Upper lobe of left lung (tissue), 6 donors: ENCODE measurements around the gene NAALADL1. TPM values are rescaled to one million over a fixed set of nuclear protein-coding genes. Genes with fewer than 3 reads are reported as not detected.

Experiments used
- ATAC-seq, 2 donors: fragments of 200-7000 bp; cut with Tn5 transposase; one replicate each; pipeline ENCODE4 v1.9.1; 2022; ENCODE audit warnings: mild to moderate bottlenecking in 2 of 2, moderate library complexity in 2 of 2; ENCODE audit not compliant: low FRiP score in 2 of 2
- DNase-seq, 2 donors: peaks; one replicate each; pipeline ENCODE4 v3.0.0-alpha.2; 2019 to 2020
- H3K27ac ChIP-seq, 4 donors: fragments of 200-600 bp; sonication (generic); one replicate each; pipeline ENCODE4 v1.5.1; 2016 to 2019
- H3K27me3 ChIP-seq, 4 donors: fragments of 200-600 bp; sonication (generic); one replicate each; pipeline ENCODE4 v1.5.1; 2017 to 2019
- H3K36me3 ChIP-seq, 4 donors: fragments of 200-600 bp; sonication (generic); one replicate each; pipeline ENCODE4 v1.5.1; 2016 to 2019
- H3K4me1 ChIP-seq, 4 donors: fragments of 200-600 bp; sonication (generic); one replicate each; pipeline ENCODE4 v1.5.1; 2018 to 2019
- H3K4me3 ChIP-seq, 4 donors: fragments of 200-600 bp; sonication (generic); one replicate each; pipeline ENCODE4 v1.5.1; 2017 to 2019; ENCODE audit warnings: mild to moderate bottlenecking in 2 of 4, moderate library complexity in 1 of 4
- H3K9me3 ChIP-seq, 4 donors: fragments of 200-600 bp; sonication (generic); one replicate each; pipeline ENCODE4 v1.5.1; 2018 to 2019
- EP300 ChIP-seq, 4 donors: sonication (generic); formaldehyde crosslinking; IDR thresholded peaks; one replicate each; pipeline ENCODE4 v1.5.1; 2017; ENCODE audit warnings: antibody characterized with exemption in 4 of 4, control low read depth in 2 of 4
- POLR2A ChIP-seq, 4 donors: fragments of 450-650 bp; IDR thresholded peaks; one replicate each; pipeline ENCODE4 v1.5.1; 2016 to 2017; ENCODE audit warnings: antibody characterized with exemption in 4 of 4, mild to moderate bottlenecking in 2 of 4
- POLR2AphosphoS5 ChIP-seq, 2 donors: sonication (generic); formaldehyde crosslinking; IDR thresholded peaks; one replicate each; pipeline ENCODE4 v1.5.1; 2017; ENCODE audit warnings: antibody characterized with exemption in 2 of 2
- WGBS, 2 donors: methylation state at CpG; one replicate each; pipeline ENCODE4 v1.1.5; 2017 to 2018; 5-methylcytosine and 5-hydroxymethylcytosine counted together
- total RNA-seq, 6 donors: library from RNA; depleted of rRNA in 4 of 6; stranded (reverse); fragments of >200 nt in 4 of 6; gene quantifications; one replicate each; pipeline versions ENCODE4 v1.1.0 to v1.2.1, GENCODE V29; 2016 to 2021
- TF ChIP-seq, protein P1 (sequence below), 6 experiments: fragments of 450-650 bp in 4 of 6; fragments of 200-600 bp in 2 of 6; sonication (generic) in 2 of 6; IDR thresholded peaks; one replicate each; pipeline ENCODE4 v1.5.1; 2016 to 2019; ENCODE audit warnings: antibody characterized with exemption in 6 of 6
- donor health status: DM: no; HTN: no; CAD: no; lungs with moderate emphysema.
- donor health status: DM: no; HTN: yes; CAD: no; lungs with severe emphysema.

The NAALADL1 gene
- total RNA-seq, 6 donors from 2014 or later = 5.9 to 27.2 (median 9.1) TPM

- H3K27ac ChIP-seq = no peak overlapping the region
- DNase-seq (no peak), ATAC-seq (no peak)
- peaks cover 8 to 21% (median 15%) of the 10 kb centered on the region in 4 donors for H3K36me3 ChIP-seq
- H3K4me1 ChIP-seq = peaks cover 8 to 30% (median 11%) of the 10 kb centered on the region in 4 donors
- TF ChIP-seq EP300 (IDR thresholded peaks at IDR 0.05) = no peak
- no peak for TF ChIP-seq POLR2AphosphoS5 (IDR thresholded peaks at IDR 0.05)
- TF ChIP-seq, protein P1, sequence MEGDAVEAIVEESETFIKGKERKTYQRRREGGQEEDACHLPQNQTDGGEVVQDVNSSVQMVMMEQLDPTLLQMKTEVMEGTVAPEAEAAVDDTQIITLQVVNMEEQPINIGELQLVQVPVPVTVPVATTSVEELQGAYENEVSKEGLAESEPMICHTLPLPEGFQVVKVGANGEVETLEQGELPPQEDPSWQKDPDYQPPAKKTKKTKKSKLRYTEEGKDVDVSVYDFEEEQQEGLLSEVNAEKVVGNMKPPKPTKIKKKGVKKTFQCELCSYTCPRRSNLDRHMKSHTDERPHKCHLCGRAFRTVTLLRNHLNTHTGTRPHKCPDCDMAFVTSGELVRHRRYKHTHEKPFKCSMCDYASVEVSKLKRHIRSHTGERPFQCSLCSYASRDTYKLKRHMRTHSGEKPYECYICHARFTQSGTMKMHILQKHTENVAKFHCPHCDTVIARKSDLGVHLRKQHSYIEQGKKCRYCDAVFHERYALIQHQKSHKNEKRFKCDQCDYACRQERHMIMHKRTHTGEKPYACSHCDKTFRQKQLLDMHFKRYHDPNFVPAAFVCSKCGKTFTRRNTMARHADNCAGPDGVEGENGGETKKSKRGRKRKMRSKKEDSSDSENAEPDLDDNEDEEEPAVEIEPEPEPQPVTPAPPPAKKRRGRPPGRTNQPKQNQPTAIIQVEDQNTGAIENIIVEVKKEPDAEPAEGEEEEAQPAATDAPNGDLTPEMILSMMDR (IDR thresholded peaks at IDR 0.05) = no peak
- no peaks in the 10 kb centered on the region for H3K27me3 ChIP-seq
- no peaks in the 10 kb centered on the region for H3K9me3 ChIP-seq
- H3K4me3 ChIP-seq = no peak overlapping the region
These were observed 45.1 kb upstream of the NAALADL1 start for GRCh38 chr11:65103476-65103875.

DNA sequence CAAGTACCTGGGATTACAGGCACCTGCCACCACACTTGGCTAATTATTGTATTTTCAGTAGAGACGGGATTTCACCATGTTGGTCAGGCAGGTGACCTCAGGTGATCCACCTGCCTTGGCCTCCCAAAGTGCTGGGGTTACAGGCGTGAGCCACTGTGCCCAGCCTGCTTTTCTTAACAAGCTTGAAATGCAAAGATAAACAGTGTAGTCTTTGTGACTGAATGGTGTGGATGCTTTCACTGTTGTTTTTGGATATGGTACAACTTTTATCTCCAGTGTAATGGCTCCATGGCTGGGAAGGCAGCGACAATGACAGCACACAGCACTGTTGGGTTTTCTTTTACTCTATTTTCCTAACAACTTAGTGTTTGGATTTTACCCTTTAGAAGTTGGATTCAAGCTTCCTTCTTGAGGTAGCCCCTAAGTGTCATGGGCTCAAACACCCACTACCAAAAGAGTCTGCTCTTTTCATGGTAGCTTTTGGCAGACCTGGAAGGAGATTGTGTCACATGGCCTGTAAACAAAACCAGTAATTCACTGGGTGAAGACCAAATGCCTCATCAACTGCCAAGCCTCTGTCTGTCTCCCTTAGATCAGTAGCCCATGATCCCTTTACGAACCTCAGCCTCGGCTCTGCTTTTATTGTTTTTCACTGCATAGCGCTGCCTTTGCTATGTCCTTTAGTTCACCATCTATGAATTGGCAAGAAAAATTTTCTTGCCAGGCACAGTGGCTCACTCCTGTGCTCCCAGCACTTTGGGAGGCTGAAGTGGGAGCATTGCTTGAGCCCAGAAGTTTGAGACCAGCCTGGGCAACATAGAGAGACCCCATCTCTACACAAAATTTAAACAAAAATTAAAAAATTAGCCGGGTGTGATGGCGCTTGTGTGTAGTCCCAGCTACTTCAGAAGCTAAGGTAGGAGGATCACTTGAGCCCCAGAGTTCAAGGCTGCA, 44.1 kb upstream of the NAALADL1 start:
- no peak for TF ChIP-seq POLR2AphosphoS5 (IDR thresholded peaks at IDR 0.05)
- no peak for TF ChIP-seq EP300 (IDR thresholded peaks at IDR 0.05)
- TF ChIP-seq POLR2A (IDR thresholded peaks at IDR 0.05) = no peak
- WGBS, 2 donors = 81 to 89% methylated on average over 8 of the region's 8 CpGs
- H3K4me1 ChIP-seq = peaks cover 10 to 29% (median 13%) of the 10 kb centered on the region in 4 donors
- DNase-seq (peak in 1 of 2 donors; percentile 31), ATAC-seq (no peak)
- no peak overlapping the region for H3K4me3 ChIP-seq
- H3K9me3 ChIP-seq = no peaks in the 10 kb centered on the region
- H3K36me3 ChIP-seq = peaks cover 0 to 14% (median 7%) of the 10 kb centered on the region in 4 donors
- H3K27me3 ChIP-seq = no peaks in the 10 kb centered on the region
- H3K27ac ChIP-seq = peak overlapping the region in 2 of 4 donors; percentile 7 to 61

DNA sequence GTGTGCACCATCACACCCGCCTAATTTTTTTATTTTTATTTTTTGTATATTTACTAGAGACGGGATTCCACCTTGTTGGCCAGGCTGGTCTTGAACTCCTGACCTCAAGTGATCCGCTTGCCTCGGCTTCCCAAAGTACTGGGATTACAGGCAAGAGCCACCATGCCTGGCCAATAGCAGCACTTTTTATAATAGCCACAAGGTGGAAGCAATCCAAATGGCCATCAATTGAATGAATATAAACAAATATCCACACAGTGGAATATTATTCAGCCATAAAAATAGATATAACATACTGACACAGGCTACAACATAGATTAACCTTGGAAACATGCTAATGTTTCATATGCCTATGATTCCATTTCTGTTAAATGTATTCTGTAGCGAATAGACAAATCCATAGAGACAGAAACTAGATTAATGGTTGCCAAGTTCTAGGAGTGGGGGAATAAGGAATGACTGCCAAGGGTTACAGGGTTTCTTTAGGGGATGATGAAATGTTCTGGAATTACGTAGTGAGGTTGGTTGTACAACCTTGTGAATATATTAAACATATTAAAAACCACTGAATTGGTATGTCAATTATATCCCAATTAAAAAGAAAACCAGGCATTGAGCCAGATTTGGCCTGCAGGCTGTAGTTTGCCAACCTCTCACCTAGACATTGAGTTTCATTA, 42.5 kb upstream of the NAALADL1 start:
- Histone ChIP-seq H3K27me3 (no peaks in the 10 kb centered on the region), H3K4me3 (no peak overlapping the region), H3K9me3 (peaks cover 0 to 3% (median 0%) of the 10 kb centered on the region in 4 donors), H3K4me1 (peaks cover 19 to 39% (median 24%) of the 10 kb centered on the region in 4 donors), H3K36me3 (peaks cover 0 to 10% (median 5%) of the 10 kb centered on the region in 4 donors), H3K27ac (peak overlapping the region in 2 of 4 donors; percentile 12 to 61)
- WGBS, 2 donors = 85 to 89% methylated on average over 6 of the region's 6 CpGs
- ATAC-seq (no peak), DNase-seq (no peak)
- TF ChIP-seq, protein P1 (IDR thresholded peaks at IDR 0.05) = no peak
- TF ChIP-seq POLR2AphosphoS5 (IDR thresholded peaks at IDR 0.05) = no peak
- no peak for TF ChIP-seq EP300 (IDR thresholded peaks at IDR 0.05)
- TF ChIP-seq POLR2A (IDR thresholded peaks at IDR 0.05) = no peak

DNA sequence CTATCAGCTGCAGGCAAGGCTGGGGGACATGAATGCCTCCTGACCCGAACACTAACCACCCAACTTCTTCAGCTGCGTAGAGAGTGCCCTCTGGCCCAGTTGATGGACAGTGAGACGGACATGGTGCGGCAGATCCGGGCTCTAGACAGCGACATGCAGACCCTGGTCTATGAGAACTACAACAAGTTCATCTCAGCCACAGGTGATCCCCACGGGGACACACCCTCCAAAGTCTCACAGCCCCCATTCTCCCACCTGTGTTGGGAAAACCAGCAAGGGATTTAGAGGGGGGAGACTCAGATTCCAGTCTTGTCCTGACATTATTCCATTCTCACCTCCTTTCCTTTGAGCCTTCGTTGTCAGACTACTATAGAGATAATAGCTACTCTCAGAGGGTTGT, 38.6 kb upstream of the NAALADL1 start:
- ATAC-seq (no peak), DNase-seq (no peak)
- peaks cover 14 to 27% (median 19%) of the 10 kb centered on the region in 4 donors for H3K4me1 ChIP-seq
- H3K4me3 ChIP-seq = peak overlapping the region; percentile 78 to 95 (median 82)
- no peaks in the 10 kb centered on the region for H3K27me3 ChIP-seq
- peaks cover 0 to 10% (median 3%) of the 10 kb centered on the region in 4 donors for H3K36me3 ChIP-seq
- no peak for TF ChIP-seq POLR2A (IDR thresholded peaks at IDR 0.05)
- TF ChIP-seq POLR2AphosphoS5 (IDR thresholded peaks at IDR 0.05) = no peak
- no peak for TF ChIP-seq EP300 (IDR thresholded peaks at IDR 0.05)
- TF ChIP-seq, protein P1 (IDR thresholded peaks at IDR 0.05) = no peak
- peak overlapping the region; percentile 88 to 95 (median 91) for H3K27ac ChIP-seq
- peaks cover 0 to 4% (median 0%) of the 10 kb centered on the region in 4 donors for H3K9me3 ChIP-seq
- WGBS, 2 donors = 42 to 43% methylated on average over 3 to 8 of the region's 8 CpGs
